ENCODE data around the gene U2SURP. TPM values are rescaled to one million over a fixed set of nuclear protein-coding genes. Genes with fewer than 3 reads are reported as not detected.

Gene U2SURP
- polyA plus RNA-seq, 12 donors = 64.0 to 134 (median 97.0) TPM

GRCh38 chr3:143098032-143098764 is 96.8 kb downstream of the U2SURP start:
- DNase-seq = no peak

GRCh38 chr3:143099210-143099609 is 97.8 kb downstream of the U2SURP start:
- no peak for DNase-seq

DNA sequence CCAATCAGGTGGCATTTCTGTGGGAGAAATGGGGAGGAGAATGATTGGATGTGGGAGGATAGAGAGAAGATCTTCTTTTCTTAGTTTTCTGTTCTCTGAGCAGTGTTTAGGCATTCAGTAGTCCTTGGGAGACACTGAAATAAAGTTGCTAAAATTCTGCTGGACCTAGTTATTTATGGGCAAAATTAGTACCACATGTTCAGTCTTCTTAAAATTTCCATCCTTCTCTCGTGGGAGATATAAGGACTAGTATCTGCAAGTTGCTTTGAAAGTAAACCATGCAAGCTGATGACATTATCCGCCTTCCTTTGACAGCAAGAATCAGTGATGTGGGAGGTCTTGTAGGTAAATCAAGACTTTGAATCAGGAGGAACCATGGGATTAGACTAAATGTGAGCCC is 98.3 kb downstream of the U2SURP start:
- DNase-seq = no peak

DNA sequence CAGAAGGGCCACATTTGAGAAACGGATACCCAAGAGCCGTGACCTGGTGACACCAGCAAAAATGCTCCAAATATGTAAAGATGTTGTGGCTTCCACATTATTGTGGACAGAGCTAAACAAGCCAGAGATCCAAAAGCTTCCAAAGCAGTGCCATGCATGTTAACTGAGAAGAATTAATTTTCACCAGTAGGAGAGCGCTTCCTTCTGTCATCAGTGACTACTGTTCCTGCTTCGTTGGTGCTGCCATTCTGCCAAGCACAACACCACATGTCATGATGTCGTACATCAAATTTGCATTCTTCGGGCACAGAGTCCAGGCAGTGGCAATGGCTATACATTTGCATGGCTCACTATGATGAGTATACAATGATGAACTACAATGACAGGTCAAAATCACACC is 99.1 kb downstream of the U2SURP start:
- DNase-seq = no peak

GRCh38 chr3:143101792-143102381 is 100.5 kb downstream of the U2SURP start:
- no peak for DNase-seq

DNA sequence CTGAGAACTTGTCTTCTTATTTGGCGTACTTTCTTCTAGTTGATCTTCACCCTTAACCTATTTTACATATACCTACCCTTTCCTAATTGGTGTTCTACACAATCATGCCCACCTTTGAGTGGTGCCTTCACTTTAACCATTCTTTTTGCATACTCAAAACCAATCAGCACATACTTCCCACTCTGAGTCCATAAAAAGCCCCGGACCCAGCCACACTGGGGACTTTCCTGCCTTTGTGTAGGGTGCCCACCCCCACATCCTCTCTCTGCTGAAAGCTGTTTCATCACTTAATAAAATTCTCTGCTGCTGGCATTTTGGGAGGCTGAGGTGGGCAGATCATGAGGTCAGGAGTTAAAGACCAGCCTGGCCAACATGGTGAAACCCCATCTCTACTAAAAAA is 102.3 kb downstream of the U2SURP start:
- no peak for DNase-seq

- no peak for DNase-seq
Measured at GRCh38 chr3:143105170-143105569, 103.8 kb downstream of the U2SURP start.

DNA sequence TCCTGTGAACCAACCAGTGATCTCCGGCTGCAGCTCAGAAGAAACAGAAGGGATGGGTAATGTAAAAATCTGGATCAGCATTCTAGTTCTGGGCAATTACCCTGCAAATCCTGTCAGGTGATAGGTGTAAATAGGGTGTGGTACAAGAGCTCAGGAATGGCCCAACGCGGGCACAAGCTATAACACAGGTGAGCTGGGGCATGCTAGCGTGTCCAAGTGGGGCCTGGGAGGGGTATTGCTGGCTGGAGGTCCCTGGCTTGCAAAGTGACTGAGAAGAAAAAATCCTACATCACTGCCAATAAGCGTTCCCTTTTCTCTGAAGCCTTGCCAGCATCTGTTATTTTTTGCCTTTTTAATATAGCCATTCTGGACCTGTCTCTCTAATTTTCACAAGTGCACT is 108.5 kb downstream of the U2SURP start:
- no peak for DNase-seq

Other genes starting within 250 kb of the U2SURP start
- 1 to 10 TPM in 9 of 12 donors, under 1 TPM in 1, not detected in 2; 0.82 to 4.7 (median 1.6) TPM for gene PCOLCE2, start 112.5 kb upstream of the U2SURP start, polyA plus RNA-seq (ENCODE audit: insufficient read length in 12 of 12)
- under 1 TPM in 1 of 12 donors, not detected in 11; 0.27 TPM for gene PAQR9, start 37.9 kb upstream of the U2SURP start, polyA plus RNA-seq (ENCODE audit: insufficient read length in 12 of 12)
- gene CHST2, start 118.2 kb downstream of the U2SURP start, polyA plus RNA-seq (ENCODE audit: insufficient read length in 12 of 12) = 10 to 100 TPM in 2 of 12 donors, 1 to 10 TPM in 9, not detected in 1; 2.3 to 14.3 (median 5.1) TPM

All from muscle of arm (tissue), 12 donors.